Neural progenitor cell (in vitro differentiated cells): Measurements from ENCODE around the gene C12orf42. TPM values are rescaled to one million over a fixed set of nuclear protein-coding genes. Genes with fewer than 3 reads are reported as not detected.

ENCODE experiments used
- DNase-seq: peaks from one replicate; pipeline ENCODE4 v3.0.0-alpha.2; 2016; ENCODE audit warnings: low spot score
- H2AFZ ChIP-seq: fragments of 200-600 bp; sonication (generic); replicated peaks from 2 replicates; pipeline ENCODE4 v1.6.1; 2016; ENCODE audit warnings: antibody characterized with exemption
- H3F3A ChIP-seq: fragments of 200-600 bp; sonication (generic); 2 replicates; pipeline ENCODE4 v1.6.1; 2016; ENCODE audit warnings: antibody characterized with exemption, low read depth
- H3K27ac ChIP-seq: fragments of 200-600 bp; sonication (generic); 2 replicates; pipeline ENCODE4 v1.5.1; 2016; ENCODE audit warnings: mild to moderate bottlenecking
- H3K27me3 ChIP-seq: fragments of 200-600 bp; sonication (generic); 2 replicates; pipeline ENCODE4 v1.6.1; 2016; ENCODE audit warnings: mild to moderate bottlenecking, moderate library complexity
- H3K36me3 ChIP-seq: fragments of 200-600 bp; sonication (generic); 2 replicates; pipeline ENCODE4 v1.5.1; 2016
- H3K4me1 ChIP-seq: fragments of 200-600 bp; sonication (generic); 2 replicates; pipeline ENCODE4 v1.6.1; 2016; ENCODE audit warnings: mixed run types
- H3K4me2 ChIP-seq: fragments of 200-600 bp; sonication (generic); 2 replicates; pipeline ENCODE4 v1.6.1; 2016
- H3K4me3 ChIP-seq: fragments of 200-600 bp; sonication (generic); 2 replicates; pipeline ENCODE4 v1.5.1; 2016
- H3K79me2 ChIP-seq: fragments of 200-600 bp; sonication (generic); 2 replicates; pipeline ENCODE4 v1.6.1; 2016; ENCODE audit warnings: low read depth
- H3K9ac ChIP-seq: fragments of 200-600 bp; sonication (generic); 2 replicates; pipeline ENCODE4 v1.6.1; 2016
- H3K9me3 ChIP-seq: fragments of 200-600 bp; sonication (generic); 2 replicates; pipeline ENCODE4 v1.5.1; 2016; ENCODE audit warnings: low read depth
- H4K20me1 ChIP-seq: fragments of 200-600 bp; sonication (generic); 2 replicates; pipeline ENCODE4 v1.6.1; 2016; ENCODE audit warnings: low read depth
- H3K27ac Mint-ChIP-seq: 3 replicates; pipeline ENCODE4 v1.8.0; 2021; ENCODE audit warnings: mixed read lengths
- H3K27me3 Mint-ChIP-seq: 2 replicates; pipeline ENCODE4 v1.8.0; 2022; ENCODE audit warnings: low read depth, mild to moderate bottlenecking, inconsistent platforms, moderate library complexity, mixed read lengths; ENCODE audit not compliant: insufficient read depth
- H3K36me3 Mint-ChIP-seq: 3 replicates; pipeline ENCODE4 v1.8.0; 2021; ENCODE audit warnings: mixed read lengths
- H3K4me1 Mint-ChIP-seq: 3 replicates; pipeline ENCODE4 v1.8.0; 2021; ENCODE audit warnings: mixed read lengths
- H3K4me3 Mint-ChIP-seq: 3 replicates; pipeline ENCODE4 v1.8.0; 2021; ENCODE audit warnings: mild to moderate bottlenecking, moderate library complexity, mixed read lengths
- H3K9me3 Mint-ChIP-seq: 3 replicates; pipeline ENCODE4 v1.8.0; 2020; ENCODE audit warnings: mixed read lengths
- CTCF ChIP-seq: fragments of 200-600 bp; sonication (generic); IDR thresholded peaks from 2 replicates; pipeline ENCODE4 v1.5.1; 2017; ENCODE audit warnings: antibody characterized with exemption, mild to moderate bottlenecking
- EZH2 ChIP-seq: fragments of 200-600 bp; sonication (generic); IDR thresholded peaks from 2 replicates; pipeline ENCODE4 v1.6.1; 2017; ENCODE audit warnings: antibody characterized with exemption, mild to moderate bottlenecking, moderate library complexity
- EZH2phosphoT487 ChIP-seq: fragments of 200-600 bp; sonication (generic); IDR thresholded peaks from 2 replicates; pipeline ENCODE4 v1.6.1; 2017; ENCODE audit warnings: antibody characterized with exemption
- total RNA-seq: library from RNA; depleted of rRNA; stranded (reverse); fragments of >200 nt; gene quantifications from 2 replicates; pipeline ENCODE4 v1.2.3, GENCODE V29; 2015; ENCODE audit warnings: low replicate concordance

C12orf42 gene
- total RNA-seq, 1 donor from 2014 or later: 1.1 TPM

GRCh38 chr12:103333676-103334075 lies 162.1 kb downstream of the C12orf42 start:
- Mint-ChIP-seq H3K4me3 (no peak overlapping the region), H3K27me3 (peaks cover 4% of the 10 kb centered on the region), H3K27ac (no peak overlapping the region), H3K9me3 (no peaks in the 10 kb centered on the region), H3K36me3 (no peaks in the 10 kb centered on the region), H3K4me1 (peaks cover 24% of the 10 kb centered on the region)
- no peaks in the 10 kb centered on the region for H3F3A ChIP-seq
- no peaks in the 10 kb centered on the region for H3K4me1 ChIP-seq
- H3K9ac ChIP-seq: no peak overlapping the region
- H3K79me2 ChIP-seq: no peaks in the 10 kb centered on the region
- H3K4me3 ChIP-seq: no peak overlapping the region
- no peak overlapping the region for H3K4me2 ChIP-seq
- TF ChIP-seq EZH2phosphoT487 (no peak), EZH2 (no peak), CTCF (no peak)
- no peak overlapping the region for H2AFZ ChIP-seq
- no peak for DNase-seq
- H3K9me3 ChIP-seq: no peaks in the 10 kb centered on the region
- no peaks in the 10 kb centered on the region for H3K27me3 ChIP-seq
- no peak overlapping the region for H3K27ac ChIP-seq
- H4K20me1 ChIP-seq: no peaks in the 10 kb centered on the region
- H3K36me3 ChIP-seq: no peaks in the 10 kb centered on the region

- no peaks in the 10 kb centered on the region for H3F3A ChIP-seq
- Mint-ChIP-seq H3K9me3 (no peaks in the 10 kb centered on the region), H3K27ac (no peak overlapping the region), H3K36me3 (no peaks in the 10 kb centered on the region), H3K4me1 (peaks cover 20% of the 10 kb centered on the region), H3K4me3 (no peak overlapping the region), H3K27me3 (peaks cover 4% of the 10 kb centered on the region)
- no peaks in the 10 kb centered on the region for H3K27me3 ChIP-seq
- H3K79me2 ChIP-seq: no peaks in the 10 kb centered on the region
- no peaks in the 10 kb centered on the region for H3K36me3 ChIP-seq
- no peaks in the 10 kb centered on the region for H4K20me1 ChIP-seq
- no peak overlapping the region for H3K4me3 ChIP-seq
- TF ChIP-seq CTCF: no peak
- no peak for TF ChIP-seq EZH2phosphoT487
- no peak for TF ChIP-seq EZH2
- no peak overlapping the region for H2AFZ ChIP-seq
- H3K4me2 ChIP-seq: no peak overlapping the region
- no peaks in the 10 kb centered on the region for H3K4me1 ChIP-seq
- no peak overlapping the region for H3K27ac ChIP-seq
- H3K9me3 ChIP-seq: no peaks in the 10 kb centered on the region
- H3K9ac ChIP-seq: no peak overlapping the region
- no peak for DNase-seq
Observed at GRCh38 chr12:103331643-103332042, 164.1 kb downstream of the C12orf42 start.

- Histone ChIP-seq H3K9me3 (no peaks in the 10 kb centered on the region), H3K27ac (no peak overlapping the region), H3K79me2 (no peaks in the 10 kb centered on the region), H2AFZ (no peak overlapping the region), H3K4me1 (no peaks in the 10 kb centered on the region), H3K4me3 (no peak overlapping the region), H3K9ac (no peak overlapping the region), H3K27me3 (no peaks in the 10 kb centered on the region), H3K4me2 (no peak overlapping the region), H3F3A (no peaks in the 10 kb centered on the region), H4K20me1 (no peaks in the 10 kb centered on the region), H3K36me3 (no peaks in the 10 kb centered on the region)
- H3K36me3 Mint-ChIP-seq: no peaks in the 10 kb centered on the region
- TF ChIP-seq EZH2 (no peak), CTCF (no peak), EZH2phosphoT487 (no peak)
- H3K9me3 Mint-ChIP-seq: no peaks in the 10 kb centered on the region
- H3K27me3 Mint-ChIP-seq: peaks cover 4% of the 10 kb centered on the region
- H3K4me3 Mint-ChIP-seq: no peak overlapping the region
- H3K27ac Mint-ChIP-seq: no peak overlapping the region
- H3K4me1 Mint-ChIP-seq: peaks cover 18% of the 10 kb centered on the region
- no peak for DNase-seq
Observed at GRCh38 chr12:103330672-103331071, 165.1 kb downstream of the C12orf42 start.

GRCh38 chr12:103327676-103328075 lies 168.1 kb downstream of the C12orf42 start:
- Mint-ChIP-seq H3K4me3 (no peak overlapping the region), H3K9me3 (no peaks in the 10 kb centered on the region), H3K4me1 (no peaks in the 10 kb centered on the region), H3K36me3 (no peaks in the 10 kb centered on the region), H3K27ac (no peak overlapping the region), H3K27me3 (peaks cover 4% of the 10 kb centered on the region)
- H3K36me3 ChIP-seq: no peaks in the 10 kb centered on the region
- no peaks in the 10 kb centered on the region for H3K27me3 ChIP-seq
- DNase-seq: no peak
- H3K79me2 ChIP-seq: no peaks in the 10 kb centered on the region
- no peaks in the 10 kb centered on the region for H3K4me1 ChIP-seq
- TF ChIP-seq EZH2phosphoT487 (no peak), CTCF (no peak), EZH2 (no peak)
- H3F3A ChIP-seq: no peaks in the 10 kb centered on the region
- no peaks in the 10 kb centered on the region for H3K9me3 ChIP-seq
- H3K4me3 ChIP-seq: no peak overlapping the region
- no peak overlapping the region for H2AFZ ChIP-seq
- no peak overlapping the region for H3K9ac ChIP-seq
- no peak overlapping the region for H3K27ac ChIP-seq
- no peak overlapping the region for H3K4me2 ChIP-seq
- no peaks in the 10 kb centered on the region for H4K20me1 ChIP-seq
